IMR-90 (cell line): ENCODE results near the gene AKAP17A. TPM values are rescaled to one million over a fixed set of nuclear protein-coding genes. Genes with fewer than 3 reads are reported as not detected.
"Not testable (repeated sequence)": the region's sequence is repeated elsewhere in the genome, so short reads cannot be mapped to it uniquely, and the experiment has no call there.

Experiments
- ATAC-seq: fragments of 200-7000 bp; cut with Tn5 transposase; 2 replicates; pipeline ENCODE4 v1.9.1; 2020; ENCODE audit warnings: low read depth, mild to moderate bottlenecking, moderate library complexity
- BruUV-seq: library from RNA; stranded (reverse); fragments of 400-500 nt; replicated peaks from 2 replicates; lab custom pipeline; 2021; lab: Mats Ljungman, UMichigan
- CTCF ChIA-PET: fragments of 300-600 bp; formaldehyde crosslinking; extraction: SDS; loops from one replicate; lab custom pipeline; 2021; ENCODE audit warnings: antibody characterized with exemption; lab: Yijun Ruan, JAX
- POLR2A ChIA-PET: fragments of 300-600 bp; sonication (Branson Sonifier 250); formaldehyde crosslinking; loops from one replicate; lab custom pipeline; 2022; ENCODE audit warnings: antibody characterized with exemption; ENCODE audit not compliant: unreplicated experiment; lab: Charles Lee
- DNase-seq: peaks from one replicate; pipeline ENCODE4 v3.0.0; 2013
- H2AFZ ChIP-seq: replicated peaks from 2 replicates; pipeline ENCODE3; 2013; ENCODE audit warnings: low read length, mild to moderate bottlenecking; ENCODE audit not compliant: poor library complexity
- H2AK5ac ChIP-seq: 2 replicates; pipeline ENCODE4 v1.6.1; 2013; ENCODE audit warnings: low read depth, low read length, inconsistent platforms
- H2AK9ac ChIP-seq: replicated peaks from 2 replicates; pipeline ENCODE3; 2013; ENCODE audit warnings: mild to moderate bottlenecking, low read depth, low read length, moderate library complexity; ENCODE audit not compliant: poor library complexity
- H2BK120ac ChIP-seq: 2 replicates; pipeline ENCODE4 v1.6.1; 2013; ENCODE audit warnings: low read depth, low read length, inconsistent platforms
- H2BK15ac ChIP-seq: 3 replicates; pipeline ENCODE4 v1.6.1; 2013; ENCODE audit warnings: low read depth, low read length, inconsistent platforms
- H2BK20ac ChIP-seq: 2 replicates; pipeline ENCODE4 v1.6.1; 2013; ENCODE audit warnings: low read depth, mild to moderate bottlenecking, inconsistent platforms, low read length, moderate library complexity
- H2BK5ac ChIP-seq: 2 replicates; pipeline ENCODE4 v1.6.1; 2013; ENCODE audit warnings: mild to moderate bottlenecking, low read depth, low read length, inconsistent platforms; ENCODE audit not compliant: poor library complexity, severe bottlenecking
- H3K14ac ChIP-seq: replicated peaks from 2 replicates; pipeline ENCODE4 v1.6.1; 2013; ENCODE audit warnings: low read depth, low read length, inconsistent platforms
- H3K18ac ChIP-seq: 2 replicates; pipeline ENCODE4 v1.6.1; 2013; ENCODE audit warnings: low read depth, low read length, control low read depth
- H3K23ac ChIP-seq: 2 replicates; pipeline ENCODE4 v1.6.1; 2013; ENCODE audit warnings: low read depth, low read length, inconsistent platforms
- H3K27ac ChIP-seq: 2 replicates; pipeline ENCODE4 v1.5.1; 2013; ENCODE audit warnings: mild to moderate bottlenecking, control low read depth, low read length; ENCODE audit not compliant: insufficient read depth
- H3K27me3 ChIP-seq: 2 replicates; pipeline ENCODE4 v1.6.1; 2013; ENCODE audit warnings: low read length; ENCODE audit not compliant: control insufficient read depth, insufficient read depth
- H3K36me3 ChIP-seq: 2 replicates; pipeline ENCODE4 v1.6.1; 2013; ENCODE audit warnings: low read length, mixed read lengths; ENCODE audit not compliant: control insufficient read depth, insufficient read depth
- H3K4ac ChIP-seq: 2 replicates; pipeline ENCODE4 v1.6.1; 2013; ENCODE audit warnings: low read depth, low read length, inconsistent platforms
- H3K4me1 ChIP-seq: 2 replicates; pipeline ENCODE4 v1.6.1; 2013; ENCODE audit warnings: low read length, mixed read lengths; ENCODE audit not compliant: control insufficient read depth, insufficient read depth
- H3K4me2 ChIP-seq: 2 replicates; pipeline ENCODE4 v1.6.1; 2013; ENCODE audit warnings: low read depth, mild to moderate bottlenecking, control low read depth, low read length, moderate library complexity
- H3K4me3 ChIP-seq: 2 replicates; pipeline ENCODE4 v1.5.1; 2013; ENCODE audit warnings: low read depth, mild to moderate bottlenecking, control low read depth, low read length, moderate library complexity; ENCODE audit not compliant: insufficient read depth
- H3K56ac ChIP-seq: 2 replicates; pipeline ENCODE4 v1.6.1; 2013; ENCODE audit warnings: low read length, inconsistent platforms; ENCODE audit not compliant: insufficient read depth; ENCODE audit errors: extremely low read depth
- H3K79me1 ChIP-seq, 2 experiments: 2 replicates each; pipeline ENCODE4 v1.6.1; 2013; ENCODE audit warnings: low read length in 2 of 2, inconsistent platforms in 1 of 2, low read depth in 1 of 2
- H3K9ac ChIP-seq: 2 replicates; pipeline ENCODE4 v1.6.1; 2013; ENCODE audit warnings: low read depth, low read length, control low read depth
- H3K9me1 ChIP-seq: 2 replicates; pipeline ENCODE4 v1.6.1; 2013; ENCODE audit warnings: low read length, inconsistent platforms; ENCODE audit not compliant: insufficient read depth
- H3K9me3 ChIP-seq: 2 replicates; pipeline ENCODE4 v1.6.1; 2013; ENCODE audit warnings: low read length; ENCODE audit not compliant: control insufficient read depth, insufficient read depth
- H4K20me1 ChIP-seq: 2 replicates; pipeline ENCODE4 v1.6.1; 2013; ENCODE audit warnings: low read length, inconsistent platforms; ENCODE audit not compliant: insufficient read depth
- H4K5ac ChIP-seq: 2 replicates; pipeline ENCODE4 v1.6.1; 2013; ENCODE audit warnings: mild to moderate bottlenecking, low read depth, low read length, control low read depth
- H4K8ac ChIP-seq, 2 experiments: 2 replicates each; pipeline ENCODE4 v1.6.1; 2013; ENCODE audit warnings: low read depth in 2 of 2, low read length in 2 of 2, control low read depth in 1 of 2, inconsistent platforms in 1 of 2
- H4K91ac ChIP-seq: 2 replicates; pipeline ENCODE4 v1.6.1; 2013; ENCODE audit warnings: low read depth, low read length, inconsistent platforms; ENCODE audit not compliant: insufficient read depth
- WGBS, 2 experiments: methylation state at CpG; one replicate each; pipeline versions ENCODE4 v1.1.5 to v1.1.7; 2013; ENCODE audit warnings: missing lambda C conversion rate in 2 of 2; ENCODE audit not compliant: insufficient read length in 1 of 2; ENCODE audit errors: extremely low coverage in 2 of 2; 5-methylcytosine and 5-hydroxymethylcytosine counted together
- dilution Hi-C: fragments of 300-500 bp; cut with HindIII; formaldehyde crosslinking; loops from one replicate; pipeline ENCODE4 v1.14.3; 2018; ENCODE audit warnings: low sequenced_read_pairs; ENCODE audit not compliant: unreplicated experiment
- in situ Hi-C: fragments of 300-500 bp; cut with MboI; formaldehyde crosslinking; loops from 3 replicates; pipeline ENCODE4 v1.14.3; 2019; ENCODE audit warnings: low sequenced_read_pairs, inconsistent platforms, mixed read lengths
- intact Hi-C: fragments of 100-400 bp; cut with micrococcal nuclease; formaldehyde crosslinking; loops from 2 replicates; pipeline ENCODE4 v1.10.0; 2022
- polyA plus RNA-seq, 3 experiments: library from polyadenylated mRNA; depleted of rRNA; stranded (reverse); fragments of >200 nt; gene quantifications; 2 replicates each; pipeline ENCODE4 v1.2.3, GENCODE V29; 2012; ENCODE audit warnings: low replicate concordance in 1 of 3
- total RNA-seq: library from RNA; depleted of rRNA; stranded (reverse); fragments of >200 nt; gene quantifications from 2 replicates; pipeline ENCODE4 v1.2.3, GENCODE V29; 2012

AKAP17A gene
- total and polyA plus RNA-seq, 2 of the 4 experiments (the other 2 are of a cell fraction), result 9.0 to 23.7 TPM

DNA sequence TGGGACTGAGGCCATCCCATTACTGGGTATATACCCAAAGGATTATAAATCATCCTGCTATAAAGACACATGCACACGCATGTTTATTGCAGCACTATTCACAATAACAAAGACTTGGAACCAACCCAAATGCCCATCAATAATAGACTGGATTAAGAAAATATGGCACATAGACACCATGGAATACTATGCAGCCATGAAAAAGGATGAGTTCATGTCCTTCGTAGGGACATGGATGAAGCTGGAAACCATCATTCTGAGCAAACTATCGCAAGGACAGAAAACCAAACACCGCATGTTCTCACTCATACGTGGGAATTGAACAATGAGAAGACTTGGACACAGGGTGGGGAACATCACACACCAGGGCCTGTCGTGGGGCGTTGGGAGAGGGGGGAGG, 27.3 kb upstream of the AKAP17A start:
- H3K4me3 ChIP-seq, dilution Hi-C loops, H3K27ac ChIP-seq, H2BK20ac ChIP-seq, H3K9me1 ChIP-seq, CTCF ChIA-PET, POLR2A ChIA-PET, H2BK5ac ChIP-seq, H3K4me1 ChIP-seq, BruUV-seq, H4K8ac ChIP-seq, H3K4ac ChIP-seq, H4K91ac ChIP-seq, H3K23ac ChIP-seq, H3K18ac ChIP-seq, H2AK9ac ChIP-seq, H3K79me1 ChIP-seq, H3K36me3 ChIP-seq, H3K14ac ChIP-seq, H3K56ac ChIP-seq, H4K20me1 ChIP-seq, in situ Hi-C loops, intact Hi-C loops, H3K9ac ChIP-seq, H2BK120ac ChIP-seq, H3K9me3 ChIP-seq, H4K5ac ChIP-seq, DNase-seq, H3K4me2 ChIP-seq, H2AK5ac ChIP-seq, H3K27me3 ChIP-seq, H2AFZ ChIP-seq, H2BK15ac ChIP-seq, ATAC-seq: not testable (repeated sequence)
- WGBS, 2 experiments, result 67% methylated on average over 1 of the region's 7 CpGs; no CpG with 5 or more reads in 1 of the 2 experiments
